ENCODE results near the gene EYA2. TPM values are rescaled to one million over a fixed set of nuclear protein-coding genes. Genes with fewer than 3 reads are reported as not detected.

The EYA2 gene
- total and polyA plus RNA-seq, 11 donors = 0.30 to 4.2 (median 0.70) TPM

DNA sequence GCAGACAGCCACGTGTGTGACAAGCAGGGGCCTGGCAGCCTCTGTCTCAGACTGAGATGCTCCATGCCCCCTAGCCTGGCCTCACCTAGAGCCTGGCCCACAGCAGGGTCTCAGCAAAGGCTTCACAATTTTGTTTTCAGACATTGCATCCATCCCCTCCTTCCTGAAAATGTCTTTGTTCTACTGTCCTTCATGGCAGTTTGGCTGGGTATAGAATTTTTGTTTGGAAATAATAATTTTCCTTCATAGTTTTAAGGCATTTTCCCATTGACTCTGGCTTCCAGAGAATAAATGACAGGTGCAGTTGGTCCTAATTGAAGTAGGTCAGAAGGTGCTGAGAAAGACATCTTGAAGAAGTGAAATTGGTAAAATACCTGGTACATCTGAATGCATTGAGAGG is 216.2 kb downstream of the EYA2 start:
- DNase-seq (no peak), ATAC-seq (no peak)
- 78 to 89% (median 83%) methylated on average over 1 of the region's 1 CpG for WGBS, 4 donors
- H3K4me3 ChIP-seq = no peak overlapping the region
- intact Hi-C loops (cut with DNase I) = no loop called here
- H3K27ac ChIP-seq = no peak overlapping the region
- H3K9me3 ChIP-seq = peaks cover 0 to 17% (median 9%) of the 10 kb centered on the region in 12 donors
- no peak for TF ChIP-seq POLR2A (IDR thresholded peaks at IDR 0.05)
- TF ChIP-seq, protein P1, sequence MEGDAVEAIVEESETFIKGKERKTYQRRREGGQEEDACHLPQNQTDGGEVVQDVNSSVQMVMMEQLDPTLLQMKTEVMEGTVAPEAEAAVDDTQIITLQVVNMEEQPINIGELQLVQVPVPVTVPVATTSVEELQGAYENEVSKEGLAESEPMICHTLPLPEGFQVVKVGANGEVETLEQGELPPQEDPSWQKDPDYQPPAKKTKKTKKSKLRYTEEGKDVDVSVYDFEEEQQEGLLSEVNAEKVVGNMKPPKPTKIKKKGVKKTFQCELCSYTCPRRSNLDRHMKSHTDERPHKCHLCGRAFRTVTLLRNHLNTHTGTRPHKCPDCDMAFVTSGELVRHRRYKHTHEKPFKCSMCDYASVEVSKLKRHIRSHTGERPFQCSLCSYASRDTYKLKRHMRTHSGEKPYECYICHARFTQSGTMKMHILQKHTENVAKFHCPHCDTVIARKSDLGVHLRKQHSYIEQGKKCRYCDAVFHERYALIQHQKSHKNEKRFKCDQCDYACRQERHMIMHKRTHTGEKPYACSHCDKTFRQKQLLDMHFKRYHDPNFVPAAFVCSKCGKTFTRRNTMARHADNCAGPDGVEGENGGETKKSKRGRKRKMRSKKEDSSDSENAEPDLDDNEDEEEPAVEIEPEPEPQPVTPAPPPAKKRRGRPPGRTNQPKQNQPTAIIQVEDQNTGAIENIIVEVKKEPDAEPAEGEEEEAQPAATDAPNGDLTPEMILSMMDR (IDR thresholded peaks at IDR 0.05) = no peak
- no peaks in the 10 kb centered on the region for H3K27me3 ChIP-seq
- no peaks in the 10 kb centered on the region for H3K36me3 ChIP-seq
- no peaks in the 10 kb centered on the region for H3K4me1 ChIP-seq

DNA sequence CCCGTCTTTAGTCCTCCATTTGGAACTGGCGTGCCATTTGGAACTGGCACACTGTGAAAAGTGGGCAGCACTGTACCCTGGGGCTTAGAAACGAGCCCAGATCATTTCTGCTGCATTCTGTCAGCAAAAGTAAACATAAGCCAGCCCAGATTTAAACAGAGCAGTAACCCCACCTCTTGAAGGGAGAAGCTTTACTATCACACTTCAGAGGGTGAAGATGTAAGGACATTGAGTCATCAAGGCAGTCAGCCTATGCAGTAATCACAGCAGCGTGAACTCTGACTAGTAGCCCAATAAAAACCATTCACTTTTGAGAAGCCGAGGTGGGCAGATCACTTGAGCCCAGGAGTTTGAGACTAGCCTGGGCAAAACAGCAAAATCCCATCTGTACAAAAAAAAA is 216.9 kb downstream of the EYA2 start:
- Histone ChIP-seq H3K9me3 (peaks cover 0 to 17% (median 9%) of the 10 kb centered on the region in 12 donors), H3K4me3 (no peak overlapping the region), H3K4me1 (no peaks in the 10 kb centered on the region), H3K27me3 (no peaks in the 10 kb centered on the region), H3K27ac (no peak overlapping the region), H3K36me3 (no peaks in the 10 kb centered on the region)
- 81 to 94% (median 91%) methylated on average over 4 to 5 of the region's 5 CpGs for WGBS, 4 donors
- ATAC-seq (no peak), DNase-seq (no peak)
- intact Hi-C loops (cut with DNase I) = no loop called here
- TF ChIP-seq, protein P1 (IDR thresholded peaks at IDR 0.05) = no peak
- no peak for TF ChIP-seq POLR2A (IDR thresholded peaks at IDR 0.05)

DNA sequence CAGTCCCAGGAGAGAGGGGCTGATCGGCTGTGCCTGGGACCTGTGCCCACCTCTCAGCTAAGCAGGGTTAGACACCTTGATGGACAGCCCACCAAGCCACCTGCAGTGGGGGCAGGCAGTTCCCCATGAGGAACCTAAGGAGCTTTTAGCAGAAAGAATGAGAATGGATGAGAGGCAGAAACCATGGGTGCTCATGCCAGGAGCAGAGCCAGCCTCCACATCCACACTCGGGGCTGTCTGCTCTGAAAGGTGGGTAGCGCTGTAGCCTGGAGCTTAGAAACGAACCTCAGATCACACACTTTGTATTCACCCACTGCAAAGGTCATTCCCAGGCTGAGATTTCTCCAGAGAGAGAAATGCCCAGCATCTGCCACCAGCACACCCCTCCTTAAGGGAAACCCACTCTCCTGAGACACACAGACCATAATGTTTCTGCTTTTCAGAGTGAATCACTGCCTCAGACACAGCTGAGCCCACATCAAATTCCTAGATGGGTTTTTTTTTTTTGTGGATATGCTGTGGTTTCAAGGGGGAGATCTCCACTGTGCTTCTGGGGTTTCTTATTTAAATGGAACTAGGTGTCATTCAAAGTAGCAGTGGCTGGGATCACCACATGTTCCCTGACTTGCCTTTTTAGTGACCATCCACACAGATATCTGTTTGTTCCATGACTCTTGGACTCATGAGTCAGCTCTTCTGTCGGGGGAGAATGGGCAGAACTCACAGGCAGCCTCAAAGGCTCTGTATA is 218.9 kb downstream of the EYA2 start:
- no peak for ATAC-seq
- H3K9me3 ChIP-seq = peaks cover 0 to 16% (median 9%) of the 10 kb centered on the region in 12 donors
- no peak for DNase-seq
- no peak overlapping the region for H3K4me3 ChIP-seq
- no peaks in the 10 kb centered on the region for H3K27me3 ChIP-seq
- H3K4me1 ChIP-seq = peaks cover 0 to 16% (median 10%) of the 10 kb centered on the region in 12 donors
- intact Hi-C loops (cut with DNase I) = no loop called here
- no peak for TF ChIP-seq POLR2A (IDR thresholded peaks at IDR 0.05)
- TF ChIP-seq, protein P1 (IDR thresholded peaks at IDR 0.05) = no peak
- no peaks in the 10 kb centered on the region for H3K36me3 ChIP-seq
- 60 to 78% (median 70%) methylated on average over 4 to 5 of the region's 5 CpGs for WGBS, 4 donors
- H3K27ac ChIP-seq = no peak overlapping the region

DNA sequence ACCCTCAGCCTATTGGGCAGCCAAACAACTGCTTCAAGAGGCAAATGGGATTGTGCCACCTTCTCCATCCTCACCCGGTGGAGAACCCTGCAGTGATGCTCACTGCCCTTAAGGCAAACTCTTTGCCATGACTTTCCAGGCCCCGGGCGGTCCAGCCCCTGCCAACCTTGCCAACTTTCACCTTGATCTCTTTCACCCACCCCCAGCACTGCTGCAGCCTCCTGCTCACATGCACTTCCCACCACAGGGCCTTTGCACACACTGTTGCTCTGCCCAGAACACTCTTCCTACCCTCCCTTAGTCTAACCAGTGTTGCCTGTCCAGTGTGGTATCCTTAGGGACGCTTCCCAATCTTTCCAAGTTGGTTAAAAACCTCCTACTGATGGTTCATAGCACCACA is 221.1 kb downstream of the EYA2 start:
- no peak overlapping the region for H3K27ac ChIP-seq
- no peaks in the 10 kb centered on the region for H3K36me3 ChIP-seq
- peaks cover 0 to 9% (median 6%) of the 10 kb centered on the region in 12 donors for H3K9me3 ChIP-seq
- intact Hi-C loops (cut with DNase I) = no loop called here
- peaks cover 0 to 24% (median 16%) of the 10 kb centered on the region in 12 donors for H3K4me1 ChIP-seq
- no peaks in the 10 kb centered on the region for H3K27me3 ChIP-seq
- no peak overlapping the region for H3K4me3 ChIP-seq
- ATAC-seq (no peak), DNase-seq (no peak)
- 93 to 97% (median 95%) methylated on average over 4 of the region's 4 CpGs for WGBS, 4 donors
- TF ChIP-seq, protein P1 (IDR thresholded peaks at IDR 0.05) = no peak
- no peak for TF ChIP-seq POLR2A (IDR thresholded peaks at IDR 0.05)

All from heart left ventricle (tissue), 16 donors.